GM06990 (cell line): ENCODE measurements around the gene VPS13D.

Source experiments
- DNase-seq: peaks from one replicate; pipeline ENCODE4 v3.0.0-alpha.2; 2011; ENCODE audit not compliant: insufficient read length; ENCODE audit errors: extremely low read depth
- H3K27me3 ChIP-seq: replicated peaks from 2 replicates; pipeline ENCODE4 v1.6.0; 2011; ENCODE audit warnings: low read length; ENCODE audit not compliant: control insufficient read depth, insufficient read depth
- H3K36me3 ChIP-seq: 2 replicates; pipeline ENCODE4 v1.5.1; 2011; ENCODE audit warnings: low read length; ENCODE audit not compliant: control insufficient read depth, insufficient read depth
- H3K4me3 ChIP-seq: replicated peaks from 2 replicates; pipeline ENCODE4 v1.5.1; 2011; ENCODE audit warnings: low read depth, mild to moderate bottlenecking, control low read depth, low read length
- TF ChIP-seq, protein P1 (sequence below): IDR thresholded peaks from 2 replicates; pipeline ENCODE4 v1.5.1; 2011; ENCODE audit warnings: low read length, control low read depth, mild to moderate bottlenecking, inconsistent platforms; ENCODE audit not compliant: insufficient read depth, poor library complexity, severe bottlenecking

Gene VPS13D

DNA sequence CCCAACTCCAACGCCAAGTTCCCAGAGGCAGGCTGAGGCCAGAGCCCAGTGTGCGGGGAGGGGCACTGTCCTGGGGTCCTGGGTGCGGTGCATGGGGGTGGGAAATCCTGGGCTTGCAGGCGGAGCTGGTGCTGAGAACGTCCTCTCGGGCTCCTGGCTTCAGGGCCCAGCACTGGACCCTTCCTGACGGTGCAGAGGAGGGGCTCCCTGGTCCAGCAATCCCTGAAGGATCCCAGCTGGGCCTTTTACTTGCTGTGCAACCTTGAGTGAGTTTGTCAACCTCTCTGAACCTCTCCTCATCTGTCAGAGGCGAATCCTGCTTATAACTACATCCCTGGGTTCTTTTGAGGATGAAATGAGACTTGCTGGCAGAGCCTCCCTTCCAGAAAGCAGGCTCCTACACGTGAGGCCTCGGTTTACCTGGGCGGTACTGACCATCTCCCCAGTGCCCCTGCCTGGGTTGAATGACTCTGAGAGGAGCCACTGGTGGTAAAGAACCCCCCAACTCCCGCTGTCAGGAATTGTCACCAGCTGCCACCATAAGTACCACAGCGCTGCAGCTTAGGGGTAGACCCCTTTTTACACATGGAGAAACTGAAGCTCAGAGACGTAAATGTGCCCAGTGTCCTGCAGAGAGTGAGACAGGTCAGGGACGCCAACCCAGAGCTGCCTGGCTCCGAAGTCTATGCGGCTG lies 310.9 kb downstream of the VPS13D start:
- no peaks in the 10 kb centered on the region; the same call in 1 of the 2 replicates for H3K27me3 ChIP-seq

DNA sequence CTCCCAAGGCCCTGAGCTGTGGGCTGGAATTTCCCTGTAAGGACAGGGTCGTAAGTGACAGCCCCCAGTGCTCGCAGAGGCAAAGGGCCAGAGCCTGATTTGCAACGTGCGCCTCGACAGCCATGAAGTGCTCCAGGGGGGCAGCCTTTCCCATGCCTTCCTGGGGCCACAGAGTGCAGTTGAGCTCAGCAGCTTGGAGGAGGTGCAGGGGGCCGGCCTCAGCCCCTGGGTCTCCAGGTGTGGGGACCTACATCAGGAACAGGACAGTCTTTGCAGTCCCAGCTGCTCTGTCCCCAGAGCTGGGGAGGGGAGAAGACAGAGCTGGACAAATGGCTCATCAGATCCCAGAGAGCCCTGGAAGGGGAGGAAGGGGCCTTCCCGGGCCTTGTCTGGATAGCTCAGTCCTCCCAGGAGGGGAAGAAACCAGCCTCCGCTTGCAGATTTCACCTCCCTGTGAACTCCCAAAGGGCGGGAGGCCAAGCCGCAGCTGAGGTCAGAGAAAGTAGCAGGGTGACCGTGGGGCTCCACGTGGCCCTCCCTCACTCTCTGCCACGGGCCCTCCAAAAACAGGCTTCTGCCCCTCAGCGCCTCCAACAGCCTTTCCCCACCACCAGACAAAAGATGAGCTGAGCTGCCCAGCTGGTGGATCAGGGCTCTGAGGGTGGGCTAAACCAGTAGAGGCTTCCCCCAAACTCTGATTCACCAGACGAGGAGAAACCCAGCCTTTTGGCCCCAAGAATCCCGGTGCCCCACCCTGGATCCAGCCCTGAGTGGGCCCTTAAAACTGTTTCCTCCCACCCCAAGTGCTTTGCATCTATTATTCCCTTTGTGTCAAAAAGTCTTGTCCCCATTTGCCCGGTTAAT lies 311.7 kb downstream of the VPS13D start:
- no peak overlapping the region for H3K4me3 ChIP-seq
- TF ChIP-seq, protein P1, sequence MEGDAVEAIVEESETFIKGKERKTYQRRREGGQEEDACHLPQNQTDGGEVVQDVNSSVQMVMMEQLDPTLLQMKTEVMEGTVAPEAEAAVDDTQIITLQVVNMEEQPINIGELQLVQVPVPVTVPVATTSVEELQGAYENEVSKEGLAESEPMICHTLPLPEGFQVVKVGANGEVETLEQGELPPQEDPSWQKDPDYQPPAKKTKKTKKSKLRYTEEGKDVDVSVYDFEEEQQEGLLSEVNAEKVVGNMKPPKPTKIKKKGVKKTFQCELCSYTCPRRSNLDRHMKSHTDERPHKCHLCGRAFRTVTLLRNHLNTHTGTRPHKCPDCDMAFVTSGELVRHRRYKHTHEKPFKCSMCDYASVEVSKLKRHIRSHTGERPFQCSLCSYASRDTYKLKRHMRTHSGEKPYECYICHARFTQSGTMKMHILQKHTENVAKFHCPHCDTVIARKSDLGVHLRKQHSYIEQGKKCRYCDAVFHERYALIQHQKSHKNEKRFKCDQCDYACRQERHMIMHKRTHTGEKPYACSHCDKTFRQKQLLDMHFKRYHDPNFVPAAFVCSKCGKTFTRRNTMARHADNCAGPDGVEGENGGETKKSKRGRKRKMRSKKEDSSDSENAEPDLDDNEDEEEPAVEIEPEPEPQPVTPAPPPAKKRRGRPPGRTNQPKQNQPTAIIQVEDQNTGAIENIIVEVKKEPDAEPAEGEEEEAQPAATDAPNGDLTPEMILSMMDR: no peak
- DNase-seq: no peak
- no peaks in the 10 kb centered on the region for H3K36me3 ChIP-seq
- H3K27me3 ChIP-seq: no peaks in the 10 kb centered on the region; the same call in 1 of the 2 replicates

More for the DNA sequence above, 310.9 kb downstream of the VPS13D start:
- no peak overlapping the region for H3K4me3 ChIP-seq
- TF ChIP-seq, protein P1: no peak
- no peaks in the 10 kb centered on the region for H3K36me3 ChIP-seq
- DNase-seq: no peak

DNA sequence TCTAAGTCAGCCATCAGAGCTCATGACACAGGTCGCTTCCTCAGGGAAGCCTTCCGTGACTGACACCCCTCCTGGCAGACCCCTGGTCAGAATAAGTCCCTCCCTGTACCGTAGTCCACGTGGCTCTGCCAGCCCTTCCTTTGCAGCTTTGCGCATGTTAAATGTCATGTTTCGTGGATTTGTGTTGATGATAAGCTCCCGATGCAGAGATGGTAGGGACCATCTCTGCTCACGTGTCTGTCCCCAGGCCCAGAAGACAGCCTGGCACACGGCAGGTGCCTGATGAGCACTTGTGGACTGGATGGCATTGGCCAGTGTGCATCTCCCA lies 312.3 kb downstream of the VPS13D start:
- no peaks in the 10 kb centered on the region for H3K36me3 ChIP-seq
- TF ChIP-seq, protein P1: no peak
- no peak overlapping the region for H3K4me3 ChIP-seq
- no peak for DNase-seq
- H3K27me3 ChIP-seq: no peaks in the 10 kb centered on the region; the same call in 1 of the 2 replicates

DNA sequence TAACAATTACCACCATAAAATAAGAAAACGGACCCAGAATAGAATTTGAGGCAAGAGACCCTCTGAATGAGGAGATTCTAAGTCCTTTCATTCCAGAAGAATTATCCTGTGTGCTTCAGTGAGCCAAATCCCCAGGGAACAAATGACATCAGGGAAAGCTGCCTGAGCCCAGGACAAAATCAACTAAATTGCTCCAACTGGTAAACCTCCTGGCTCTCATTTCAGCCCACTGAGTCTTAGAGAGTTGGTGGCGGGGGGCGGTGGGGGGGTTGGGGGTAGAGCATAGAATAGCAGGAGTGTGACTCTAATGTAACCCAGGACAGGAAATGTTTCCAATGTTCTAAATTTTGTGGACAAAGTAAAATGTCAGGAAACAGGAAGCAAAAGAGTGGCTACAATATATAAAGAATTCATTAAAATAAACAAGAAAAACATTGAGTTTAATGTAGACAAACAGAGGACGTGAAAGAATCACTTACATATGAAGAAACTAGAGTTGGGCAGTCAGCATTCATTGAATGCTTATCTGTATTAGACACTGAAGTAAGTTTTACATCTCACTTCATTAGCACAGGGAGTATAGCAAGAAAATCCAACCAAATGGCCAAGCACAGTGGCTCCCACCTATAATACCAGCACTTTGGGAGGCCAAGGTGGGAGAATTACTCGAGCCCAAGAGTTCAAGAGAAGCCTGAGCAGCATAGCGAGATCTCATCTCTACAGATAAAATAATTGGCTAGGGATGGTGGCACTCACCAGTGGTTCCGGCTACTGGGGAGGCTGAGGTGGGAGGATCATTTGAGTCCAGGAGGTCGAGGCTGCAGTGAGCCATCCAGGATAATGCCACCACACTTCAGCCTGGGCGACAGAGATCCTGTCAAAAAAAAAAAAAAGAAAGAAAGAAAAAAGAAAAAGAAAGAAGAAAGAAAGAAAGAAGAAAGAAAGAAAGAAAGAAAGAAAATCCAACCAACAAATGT lies 313.1 kb downstream of the VPS13D start:
- DNase-seq: no peak
- no peak overlapping the region for H3K4me3 ChIP-seq

DNA sequence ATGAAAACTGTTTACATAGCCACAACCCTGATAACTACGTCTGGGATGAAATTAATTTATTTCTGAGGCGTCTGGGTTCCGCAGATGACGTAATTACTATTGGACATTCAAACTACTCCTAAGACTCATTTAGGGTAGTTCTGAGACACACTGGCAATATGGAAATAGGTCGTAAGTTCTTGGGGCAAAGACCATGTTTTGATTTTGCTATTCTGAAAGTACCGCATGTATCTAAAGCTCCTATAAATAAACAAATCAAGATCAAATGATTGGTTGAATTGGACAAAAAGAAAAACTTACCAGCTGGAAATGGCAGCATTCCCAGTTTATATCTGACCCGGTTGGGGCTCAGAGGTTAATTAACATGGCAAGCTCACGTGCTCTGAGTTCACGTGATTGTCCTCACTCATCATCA lies 313.9 kb downstream of the VPS13D start:
- Histone ChIP-seq H3K27me3 (no peaks in the 10 kb centered on the region; the same call in 1 of the 2 replicates), H3K36me3 (no peaks in the 10 kb centered on the region), H3K4me3 (no peak overlapping the region)
- TF ChIP-seq, protein P1: no peak
- DNase-seq: no peak

More for the DNA sequence above, 313.1 kb downstream of the VPS13D start:
- no peaks in the 10 kb centered on the region for H3K36me3 ChIP-seq
- H3K27me3 ChIP-seq: no peaks in the 10 kb centered on the region; the same call in 1 of the 2 replicates
- TF ChIP-seq, protein P1: no peak
